ENCODE results near the gene INSC. TPM values are rescaled to one million over a fixed set of nuclear protein-coding genes. Genes with fewer than 3 reads are reported as not detected.

The INSC gene
- total and polyA plus RNA-seq, 11 donors, result 0.19 to 1.5 (median 0.43) TPM; not detected in 1

GRCh38 chr11:15171956-15172355, 57.2 kb downstream of the INSC start:
- DNase-seq, result no peak
- WGBS, 4 donors, result 82 to 87% (median 82%) methylated on average over 3 of the region's 3 CpGs

DNA sequence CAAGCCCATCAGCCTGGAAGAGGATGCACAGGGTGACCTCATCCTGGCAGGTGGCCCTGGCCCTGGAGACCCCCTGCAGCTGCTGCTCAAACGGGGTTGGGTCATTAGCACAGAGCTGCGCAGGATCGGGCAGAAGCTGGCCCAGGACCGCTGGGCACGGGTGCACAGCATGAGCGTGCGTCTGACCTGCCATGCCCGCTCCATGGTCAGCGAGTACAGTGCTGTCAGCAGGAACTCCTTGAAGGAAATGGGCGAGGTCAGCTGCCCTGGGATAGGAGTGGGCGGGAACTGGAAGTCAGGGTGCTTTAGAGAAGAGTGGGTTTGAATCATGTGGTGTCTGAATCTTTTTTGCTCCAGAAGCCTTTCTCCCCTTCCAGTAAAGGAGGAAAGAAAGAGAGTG, 61.1 kb downstream of the INSC start:
- WGBS, 4 donors, result 68 to 81% (median 78%) methylated on average over 6 to 11 of the region's 11 CpGs
- no peak for TF ChIP-seq CTCF (IDR thresholded peaks at IDR 0.05)
- no peak for TF ChIP-seq POLR2A (IDR thresholded peaks at IDR 0.05)

More at GRCh38 chr11:15171956-15172355, 57.2 kb downstream of the INSC start:
- peaks cover 0 to 4% (median 0%) of the 10 kb centered on the region in 9 donors for H3K27me3 ChIP-seq
- intact Hi-C loops (cut with DNase I), result no loop called here
- H3K4me3 ChIP-seq, result no peak overlapping the region
- H3K4me1 ChIP-seq, result no peaks in the 10 kb centered on the region
- H3K36me3 ChIP-seq, result no peaks in the 10 kb centered on the region
- TF ChIP-seq POLR2A (IDR thresholded peaks at IDR 0.05) (no peak), CTCF (IDR thresholded peaks at IDR 0.05) (no peak)
- H3K9me3 ChIP-seq, result no peaks in the 10 kb centered on the region
- ATAC-seq, result no peak
- no peak overlapping the region for H3K27ac ChIP-seq

GRCh38 chr11:15176646-15177163, 62.0 kb downstream of the INSC start:
- H3K27me3 ChIP-seq, result peaks cover 0 to 4% (median 0%) of the 10 kb centered on the region in 9 donors
- H3K27ac ChIP-seq, result no peak overlapping the region
- H3K4me1 ChIP-seq, result no peaks in the 10 kb centered on the region
- no peaks in the 10 kb centered on the region for H3K9me3 ChIP-seq
- no peaks in the 10 kb centered on the region for H3K36me3 ChIP-seq
- ATAC-seq, result no peak
- H3K4me3 ChIP-seq, result no peak overlapping the region
- intact Hi-C loops (cut with DNase I), result no loop called here
- 71 to 74% (median 72%) methylated on average over 5 of the region's 5 CpGs for WGBS, 4 donors
- no peak for DNase-seq
- TF ChIP-seq CTCF (IDR thresholded peaks at IDR 0.05), result no peak
- TF ChIP-seq POLR2A (IDR thresholded peaks at IDR 0.05), result no peak

More for the DNA sequence above, 61.1 kb downstream of the INSC start:
- no peaks in the 10 kb centered on the region for H3K4me1 ChIP-seq
- no peak overlapping the region for H3K27ac ChIP-seq
- H3K4me3 ChIP-seq, result no peak overlapping the region
- intact Hi-C loops (cut with DNase I), result no loop called here
- H3K9me3 ChIP-seq, result no peaks in the 10 kb centered on the region
- H3K27me3 ChIP-seq, result peaks cover 0 to 4% (median 0%) of the 10 kb centered on the region in 9 donors
- ATAC-seq (peak in 1 of 4 donors; percentile 44), DNase-seq (no peak)
- no peaks in the 10 kb centered on the region for H3K36me3 ChIP-seq

GRCh38 chr11:15177491-15177890, 62.8 kb downstream of the INSC start:
- no peaks in the 10 kb centered on the region for H3K9me3 ChIP-seq
- H3K36me3 ChIP-seq, result no peaks in the 10 kb centered on the region
- no peak for ATAC-seq
- WGBS, 4 donors, result 79 to 93% (median 88%) methylated on average over 2 of the region's 2 CpGs
- no peaks in the 10 kb centered on the region for H3K4me1 ChIP-seq
- no peak overlapping the region for H3K27ac ChIP-seq
- intact Hi-C loops (cut with DNase I), result no loop called here
- no peak for DNase-seq
- TF ChIP-seq CTCF (IDR thresholded peaks at IDR 0.05), result no peak
- no peak for TF ChIP-seq POLR2A (IDR thresholded peaks at IDR 0.05)
- H3K4me3 ChIP-seq, result no peak overlapping the region
- H3K27me3 ChIP-seq, result peaks cover 0 to 4% (median 0%) of the 10 kb centered on the region in 9 donors

All from heart left ventricle (tissue), 16 donors.